SK-N-SH (cell line): Measurements from ENCODE around the gene ZNF22. TPM values are rescaled to one million over a fixed set of nuclear protein-coding genes. Genes with fewer than 3 reads are reported as not detected.

ENCODE experiments used
- CTCF ChIA-PET: fragments of 300-600, 350-600 bp; formaldehyde crosslinking; extraction: SDS; loops from one replicate; lab custom pipeline; 2021; lab: Yijun Ruan, JAX
- POLR2A ChIA-PET: fragments of 350-600 bp; sonication (Branson Sonifier 250); formaldehyde crosslinking; extraction: SDS; loops from one replicate; lab custom pipeline; 2020; ENCODE audit warnings: antibody characterized with exemption, inconsistent platforms; lab: Yijun Ruan, JAX
- DNase-seq: peaks from one replicate; pipeline ENCODE4 v3.0.0; 2012
- H2AFZ ChIP-seq: fragments of 200-600 bp; sonication (generic); 2 replicates; pipeline ENCODE4 v1.8.1; 2016; ENCODE audit warnings: antibody characterized with exemption, mild to moderate bottlenecking, low read depth
- H3F3A ChIP-seq: fragments of 200-600 bp; sonication (generic); replicated peaks from 2 replicates; pipeline ENCODE3; 2016; ENCODE audit warnings: antibody characterized with exemption, mild to moderate bottlenecking; ENCODE audit not compliant: insufficient read depth
- H3K27ac ChIP-seq, 2 experiments: fragments of 200-500 bp in 1 of 2; fragments of 200-600 bp in 1 of 2; sonication (Bioruptor generic) in 1 of 2; sonication (generic), shearing (Covaris generic) in 1 of 2; 2 replicates each; pipeline versions ENCODE4 v1.5.1 to v1.6.1; 2014 to 2016; ENCODE audit warnings: low read depth in 2 of 2, inconsistent platforms in 1 of 2, low read length in 1 of 2, mild to moderate bottlenecking in 1 of 2, mixed read lengths in 1 of 2
- H3K27me3 ChIP-seq: fragments of 200-600 bp; sonication (generic), shearing (Covaris generic); 2 replicates; pipeline ENCODE4 v1.6.1; 2016; ENCODE audit warnings: mixed run types; ENCODE audit not compliant: insufficient read depth
- H3K36me3 ChIP-seq, 2 experiments: fragments of 200-500 bp in 1 of 2; fragments of 200-600 bp in 1 of 2; sonication (Bioruptor generic) in 1 of 2; sonication (generic) in 1 of 2; replicated peaks in 1 of 2; 2 replicates each; pipeline versions ENCODE3 to v1.5.1; 2014 to 2016; ENCODE audit warnings: low read length in 1 of 2, mild to moderate bottlenecking in 1 of 2; ENCODE audit not compliant: insufficient read depth in 2 of 2, control insufficient read depth in 1 of 2
- H3K4me1 ChIP-seq, 2 experiments: fragments of 200-500 bp in 1 of 2; fragments of 200-600 bp in 1 of 2; sonication (Bioruptor generic) in 1 of 2; sonication (generic), shearing (Covaris generic) in 1 of 2; 2 replicates each; pipeline versions ENCODE4 v1.5.1 to v1.6.1; 2014 to 2016; ENCODE audit warnings: low read depth in 1 of 2, low read length in 1 of 2, mixed run types in 1 of 2; ENCODE audit not compliant: insufficient read depth in 2 of 2, control insufficient read depth in 1 of 2
- H3K4me2 ChIP-seq: fragments of 200-600 bp; sonication (generic), shearing (Covaris generic); 2 replicates; pipeline ENCODE4 v1.6.1; 2017; ENCODE audit warnings: mixed run types
- H3K4me3 ChIP-seq, 2 experiments: fragments of 200-500 bp in 1 of 2; fragments of 200-600 bp in 1 of 2; sonication (Bioruptor generic) in 1 of 2; sonication (generic), shearing (Covaris generic) in 1 of 2; 2 replicates each; pipeline versions ENCODE4 v1.5.1 to v1.8.1; 2014 to 2016; ENCODE audit warnings: low read depth in 2 of 2, inconsistent platforms in 1 of 2, low read length in 1 of 2, mild to moderate bottlenecking in 1 of 2, mixed read lengths in 1 of 2, moderate library complexity in 1 of 2
- H3K79me2 ChIP-seq: fragments of 200-600 bp; sonication (generic); 2 replicates; pipeline ENCODE4 v1.8.1; 2017; ENCODE audit warnings: mild to moderate bottlenecking; ENCODE audit not compliant: insufficient read depth
- H3K9ac ChIP-seq: fragments of 200-600 bp; sonication (generic); 2 replicates; pipeline ENCODE4 v1.6.1; 2017; ENCODE audit warnings: mixed run types
- H3K9me2 ChIP-seq: fragments of 200-600 bp; sonication (generic); 2 replicates; pipeline ENCODE4 v1.6.1; 2017; ENCODE audit warnings: mixed run types
- H3K9me3 ChIP-seq: fragments of 200-600 bp; sonication (generic); 2 replicates; pipeline ENCODE4 v1.6.1; 2017; ENCODE audit warnings: mixed run types, mild to moderate bottlenecking, moderate library complexity
- H4K20me1 ChIP-seq: fragments of 200-600 bp; sonication (generic); 2 replicates; pipeline ENCODE4 v1.6.1; 2017; ENCODE audit warnings: mild to moderate bottlenecking, mixed run types; ENCODE audit not compliant: insufficient read depth
- CHD2 ChIP-seq: fragments of 150-350 bp; IDR thresholded peaks from 2 replicates; pipeline ENCODE4 v1.6.1; 2018; ENCODE audit warnings: low read length; ENCODE audit not compliant: partially characterized antibody
- FOSL2 ChIP-seq: IDR thresholded peaks from 2 replicates; pipeline ENCODE4 v1.4.0; 2012; ENCODE audit warnings: low read depth, mild to moderate bottlenecking, moderate library complexity, borderline replicate concordance
- FOXJ3 ChIP-seq: sonication (generic); formaldehyde crosslinking; IDR thresholded peaks from 2 replicates; pipeline ENCODE4 v1.5.1; 2020; ENCODE audit warnings: mild to moderate bottlenecking, missing genetic modification reagents
- FOXM1 ChIP-seq: IDR thresholded peaks from 2 replicates; pipeline ENCODE4 v1.4.0; 2012; ENCODE audit warnings: low read depth, mild to moderate bottlenecking
- GATA2 ChIP-seq: sonication (generic); formaldehyde crosslinking; IDR thresholded peaks from 2 replicates; pipeline ENCODE4 v1.5.0; 2020; ENCODE audit warnings: mild to moderate bottlenecking, missing genetic modification reagents
- JUND ChIP-seq: IDR thresholded peaks from 2 replicates; pipeline ENCODE4 v1.4.0; 2012
- MEF2A ChIP-seq: IDR thresholded peaks from 2 replicates; pipeline ENCODE4 v1.4.0; 2012; ENCODE audit warnings: low read depth, borderline replicate concordance
- NFIC ChIP-seq: IDR thresholded peaks from 2 replicates; pipeline ENCODE4 v1.4.0; 2012; ENCODE audit warnings: borderline replicate concordance
- NRF1 ChIP-seq: IDR thresholded peaks from 2 replicates; pipeline ENCODE4 v1.6.1; 2012; ENCODE audit warnings: low read depth, mild to moderate bottlenecking, low read length
- RFX5 ChIP-seq: IDR thresholded peaks from 2 replicates; pipeline ENCODE4 v1.6.1; 2012; ENCODE audit warnings: mild to moderate bottlenecking, improper control_type of control experiment, low read length
- SIN3A ChIP-seq: IDR thresholded peaks from 2 replicates; pipeline ENCODE4 v1.6.1; 2012; ENCODE audit warnings: low read depth, mild to moderate bottlenecking, low read length, moderate library complexity, borderline replicate concordance
- TEAD4 ChIP-seq: IDR thresholded peaks from 2 replicates; pipeline ENCODE4 v1.4.0; 2012; ENCODE audit warnings: mild to moderate bottlenecking, borderline replicate concordance; ENCODE audit not compliant: insufficient read depth
- YY1 ChIP-seq: IDR thresholded peaks from 2 replicates; pipeline ENCODE4 v1.4.0; 2012; ENCODE audit warnings: low read depth, mild to moderate bottlenecking
- polyA plus RNA-seq, 3 experiments: library from polyadenylated mRNA; depleted of rRNA; stranded (reverse); fragments of >200 nt; gene quantifications; 2 replicates each; pipeline ENCODE4 v1.2.3, GENCODE V29; 2012
- TF ChIP-seq, protein P1 (sequence below): fragments of 150-350 bp; IDR thresholded peaks from 2 replicates; pipeline ENCODE4 v1.6.1; 2016; ENCODE audit warnings: mild to moderate bottlenecking, low read depth, low read length
- TF ChIP-seq, protein P2 (sequence below): IDR thresholded peaks from 2 replicates; pipeline ENCODE4 v1.6.1; 2012; ENCODE audit warnings: mild to moderate bottlenecking, low read depth, low read length, moderate library complexity
- TF ChIP-seq, protein P3 (sequence below): fragments of 200-600 bp; sonication (generic); IDR thresholded peaks from 2 replicates; pipeline ENCODE4 v1.6.1; 2017; ENCODE audit warnings: antibody characterized with exemption, mild to moderate bottlenecking, moderate library complexity
- TF ChIP-seq, protein P4 (sequence below): fragments of 150-350 bp; IDR thresholded peaks from 2 replicates; pipeline ENCODE4 v1.6.1; 2017; ENCODE audit warnings: antibody characterized with exemption, low read length, low read depth, borderline replicate concordance
- TF ChIP-seq, protein P5 (sequence below): IDR thresholded peaks from 2 replicates; pipeline ENCODE4 v1.4.0; 2012; ENCODE audit warnings: low read depth, borderline replicate concordance
- TF ChIP-seq, protein P6 (sequence below): IDR thresholded peaks from 2 replicates; pipeline ENCODE4 v1.4.0; 2012; ENCODE audit warnings: low read depth

The ZNF22 gene
- polyA plus RNA-seq, 1 of the 3 experiments (the other 2 are of a cell fraction) = 10.2 TPM

DNA sequence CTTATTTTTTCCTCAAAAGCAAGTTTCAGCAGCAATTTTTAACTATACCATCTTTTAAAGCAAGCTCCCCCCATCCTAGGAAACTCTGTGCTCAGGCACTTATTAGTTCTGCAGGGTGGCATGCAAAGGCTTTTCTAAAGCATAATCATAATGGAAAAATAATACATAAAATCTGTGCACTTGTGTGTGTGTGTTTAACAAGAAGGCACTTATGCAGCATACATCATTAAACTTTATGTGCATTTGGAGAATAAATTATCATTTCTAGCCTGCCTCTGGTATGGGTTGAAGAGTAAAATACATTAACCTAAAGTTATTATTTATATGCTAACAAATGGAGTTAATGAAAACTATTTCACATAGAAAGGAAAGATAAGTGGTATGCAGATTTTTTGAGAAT is 46.7 kb upstream of the ZNF22 start:
- DNase-seq = no peak
- Histone ChIP-seq H3K27ac (no peak overlapping the region), H3K4me3 (no peak overlapping the region), H3K36me3 (peaks cover 0 to 8% of the 10 kb centered on the region in 2 experiments), H3F3A (no peaks in the 10 kb centered on the region), H3K9ac (no peak overlapping the region), H3K27me3 (no peaks in the 10 kb centered on the region), H3K4me1 (peaks cover 12 to 13% of the 10 kb centered on the region in 2 experiments; a peak in 3 of 4 replicates), H2AFZ (no peak overlapping the region), H4K20me1 (no peaks in the 10 kb centered on the region), H3K9me3 (no peaks in the 10 kb centered on the region), H3K9me2 (no peaks in the 10 kb centered on the region), H3K79me2 (peaks cover 7% of the 10 kb centered on the region), H3K4me2 (no peak overlapping the region)
- CTCF ChIA-PET = interaction anchor here (1.3 to 3.9 kb wide), 2 partner anchors 22 to 27 kb away, joined by 3 to 25 read pairs; no protein-coding TSS in a partner anchor
- TF ChIP-seq, protein P1, sequence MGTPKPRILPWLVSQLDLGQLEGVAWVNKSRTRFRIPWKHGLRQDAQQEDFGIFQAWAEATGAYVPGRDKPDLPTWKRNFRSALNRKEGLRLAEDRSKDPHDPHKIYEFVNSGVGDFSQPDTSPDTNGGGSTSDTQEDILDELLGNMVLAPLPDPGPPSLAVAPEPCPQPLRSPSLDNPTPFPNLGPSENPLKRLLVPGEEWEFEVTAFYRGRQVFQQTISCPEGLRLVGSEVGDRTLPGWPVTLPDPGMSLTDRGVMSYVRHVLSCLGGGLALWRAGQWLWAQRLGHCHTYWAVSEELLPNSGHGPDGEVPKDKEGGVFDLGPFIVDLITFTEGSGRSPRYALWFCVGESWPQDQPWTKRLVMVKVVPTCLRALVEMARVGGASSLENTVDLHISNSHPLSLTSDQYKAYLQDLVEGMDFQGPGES = no peak
- TF ChIP-seq, protein P2, sequence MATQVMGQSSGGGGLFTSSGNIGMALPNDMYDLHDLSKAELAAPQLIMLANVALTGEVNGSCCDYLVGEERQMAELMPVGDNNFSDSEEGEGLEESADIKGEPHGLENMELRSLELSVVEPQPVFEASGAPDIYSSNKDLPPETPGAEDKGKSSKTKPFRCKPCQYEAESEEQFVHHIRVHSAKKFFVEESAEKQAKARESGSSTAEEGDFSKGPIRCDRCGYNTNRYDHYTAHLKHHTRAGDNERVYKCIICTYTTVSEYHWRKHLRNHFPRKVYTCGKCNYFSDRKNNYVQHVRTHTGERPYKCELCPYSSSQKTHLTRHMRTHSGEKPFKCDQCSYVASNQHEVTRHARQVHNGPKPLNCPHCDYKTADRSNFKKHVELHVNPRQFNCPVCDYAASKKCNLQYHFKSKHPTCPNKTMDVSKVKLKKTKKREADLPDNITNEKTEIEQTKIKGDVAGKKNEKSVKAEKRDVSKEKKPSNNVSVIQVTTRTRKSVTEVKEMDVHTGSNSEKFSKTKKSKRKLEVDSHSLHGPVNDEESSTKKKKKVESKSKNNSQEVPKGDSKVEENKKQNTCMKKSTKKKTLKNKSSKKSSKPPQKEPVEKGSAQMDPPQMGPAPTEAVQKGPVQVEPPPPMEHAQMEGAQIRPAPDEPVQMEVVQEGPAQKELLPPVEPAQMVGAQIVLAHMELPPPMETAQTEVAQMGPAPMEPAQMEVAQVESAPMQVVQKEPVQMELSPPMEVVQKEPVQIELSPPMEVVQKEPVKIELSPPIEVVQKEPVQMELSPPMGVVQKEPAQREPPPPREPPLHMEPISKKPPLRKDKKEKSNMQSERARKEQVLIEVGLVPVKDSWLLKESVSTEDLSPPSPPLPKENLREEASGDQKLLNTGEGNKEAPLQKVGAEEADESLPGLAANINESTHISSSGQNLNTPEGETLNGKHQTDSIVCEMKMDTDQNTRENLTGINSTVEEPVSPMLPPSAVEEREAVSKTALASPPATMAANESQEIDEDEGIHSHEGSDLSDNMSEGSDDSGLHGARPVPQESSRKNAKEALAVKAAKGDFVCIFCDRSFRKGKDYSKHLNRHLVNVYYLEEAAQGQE = no peak
- TF ChIP-seq SIN3A = no peak
- TF ChIP-seq FOSL2 = no peak
- TF ChIP-seq YY1 = no peak
- TF ChIP-seq NFIC = no peak
- TF ChIP-seq, protein P3, sequence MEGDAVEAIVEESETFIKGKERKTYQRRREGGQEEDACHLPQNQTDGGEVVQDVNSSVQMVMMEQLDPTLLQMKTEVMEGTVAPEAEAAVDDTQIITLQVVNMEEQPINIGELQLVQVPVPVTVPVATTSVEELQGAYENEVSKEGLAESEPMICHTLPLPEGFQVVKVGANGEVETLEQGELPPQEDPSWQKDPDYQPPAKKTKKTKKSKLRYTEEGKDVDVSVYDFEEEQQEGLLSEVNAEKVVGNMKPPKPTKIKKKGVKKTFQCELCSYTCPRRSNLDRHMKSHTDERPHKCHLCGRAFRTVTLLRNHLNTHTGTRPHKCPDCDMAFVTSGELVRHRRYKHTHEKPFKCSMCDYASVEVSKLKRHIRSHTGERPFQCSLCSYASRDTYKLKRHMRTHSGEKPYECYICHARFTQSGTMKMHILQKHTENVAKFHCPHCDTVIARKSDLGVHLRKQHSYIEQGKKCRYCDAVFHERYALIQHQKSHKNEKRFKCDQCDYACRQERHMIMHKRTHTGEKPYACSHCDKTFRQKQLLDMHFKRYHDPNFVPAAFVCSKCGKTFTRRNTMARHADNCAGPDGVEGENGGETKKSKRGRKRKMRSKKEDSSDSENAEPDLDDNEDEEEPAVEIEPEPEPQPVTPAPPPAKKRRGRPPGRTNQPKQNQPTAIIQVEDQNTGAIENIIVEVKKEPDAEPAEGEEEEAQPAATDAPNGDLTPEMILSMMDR = no peak
- TF ChIP-seq, protein P4, sequence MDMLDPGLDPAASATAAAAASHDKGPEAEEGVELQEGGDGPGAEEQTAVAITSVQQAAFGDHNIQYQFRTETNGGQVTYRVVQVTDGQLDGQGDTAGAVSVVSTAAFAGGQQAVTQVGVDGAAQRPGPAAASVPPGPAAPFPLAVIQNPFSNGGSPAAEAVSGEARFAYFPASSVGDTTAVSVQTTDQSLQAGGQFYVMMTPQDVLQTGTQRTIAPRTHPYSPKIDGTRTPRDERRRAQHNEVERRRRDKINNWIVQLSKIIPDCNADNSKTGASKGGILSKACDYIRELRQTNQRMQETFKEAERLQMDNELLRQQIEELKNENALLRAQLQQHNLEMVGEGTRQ = no peak
- no peak for TF ChIP-seq JUND
- TF ChIP-seq GATA2 (CRISPR knock-in tag) = no peak
- TF ChIP-seq MEF2A = no peak
- no peak for TF ChIP-seq NRF1
- no peak for TF ChIP-seq TEAD4
- TF ChIP-seq FOXJ3 (CRISPR knock-in tag) = no peak
- TF ChIP-seq CHD2 = no peak
- no peak for TF ChIP-seq RFX5
- TF ChIP-seq, protein P5, sequence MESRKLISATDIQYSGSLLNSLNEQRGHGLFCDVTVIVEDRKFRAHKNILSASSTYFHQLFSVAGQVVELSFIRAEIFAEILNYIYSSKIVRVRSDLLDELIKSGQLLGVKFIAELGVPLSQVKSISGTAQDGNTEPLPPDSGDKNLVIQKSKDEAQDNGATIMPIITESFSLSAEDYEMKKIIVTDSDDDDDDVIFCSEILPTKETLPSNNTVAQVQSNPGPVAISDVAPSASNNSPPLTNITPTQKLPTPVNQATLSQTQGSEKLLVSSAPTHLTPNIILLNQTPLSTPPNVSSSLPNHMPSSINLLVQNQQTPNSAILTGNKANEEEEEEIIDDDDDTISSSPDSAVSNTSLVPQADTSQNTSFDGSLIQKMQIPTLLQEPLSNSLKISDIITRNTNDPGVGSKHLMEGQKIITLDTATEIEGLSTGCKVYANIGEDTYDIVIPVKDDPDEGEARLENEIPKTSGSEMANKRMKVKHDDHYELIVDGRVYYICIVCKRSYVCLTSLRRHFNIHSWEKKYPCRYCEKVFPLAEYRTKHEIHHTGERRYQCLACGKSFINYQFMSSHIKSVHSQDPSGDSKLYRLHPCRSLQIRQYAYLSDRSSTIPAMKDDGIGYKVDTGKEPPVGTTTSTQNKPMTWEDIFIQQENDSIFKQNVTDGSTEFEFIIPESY = no peak
- TF ChIP-seq FOXM1 = no peak
- TF ChIP-seq, protein P6, sequence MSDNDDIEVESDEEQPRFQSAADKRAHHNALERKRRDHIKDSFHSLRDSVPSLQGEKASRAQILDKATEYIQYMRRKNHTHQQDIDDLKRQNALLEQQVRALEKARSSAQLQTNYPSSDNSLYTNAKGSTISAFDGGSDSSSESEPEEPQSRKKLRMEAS = no peak
- POLR2A ChIA-PET = interaction anchor here (0.6 kb wide), 1 partner anchor 68 kb away, joined by 3 read pairs; no protein-coding TSS in a partner anchor
